Immature natural killer cell (primary cell): ENCODE data around the gene FAM107A. TPM values are rescaled to one million over a fixed set of nuclear protein-coding genes. Genes with fewer than 3 reads are reported as not detected.

ENCODE experiments used
- DNase-seq, 3 donors: peaks; one replicate each; pipeline ENCODE4 v3.0.0; 2022; ENCODE audit warnings: mixed read lengths in 1 of 3
- H3K27ac Mint-ChIP-seq, 6 donors: one replicate each; pipeline ENCODE4 v1.8.0; 2020; ENCODE audit warnings: mixed read lengths in 6 of 6, mild to moderate bottlenecking in 5 of 6, inconsistent platforms in 4 of 6, moderate library complexity in 3 of 6
- H3K27me3 Mint-ChIP-seq, 3 donors: one replicate each; pipeline ENCODE4 v1.8.0; 2020 to 2021; ENCODE audit warnings: low read depth in 3 of 3, mild to moderate bottlenecking in 3 of 3, mixed read lengths in 3 of 3, moderate library complexity in 3 of 3, inconsistent platforms in 1 of 3
- H3K36me3 Mint-ChIP-seq, 3 donors: one replicate each; pipeline ENCODE4 v1.8.0; 2020; ENCODE audit warnings: mixed read lengths in 3 of 3, inconsistent platforms in 2 of 3, mild to moderate bottlenecking in 2 of 3
- H3K4me1 Mint-ChIP-seq, 2 donors: one replicate each; pipeline ENCODE4 v1.8.0; 2020; ENCODE audit warnings: inconsistent platforms in 2 of 2, mild to moderate bottlenecking in 2 of 2, mixed read lengths in 2 of 2, moderate library complexity in 1 of 2
- H3K4me3 Mint-ChIP-seq, 5 donors: one replicate each; pipeline ENCODE4 v1.8.0; 2020; ENCODE audit warnings: mild to moderate bottlenecking in 5 of 5, mixed read lengths in 5 of 5, inconsistent platforms in 3 of 5, moderate library complexity in 3 of 5
- H3K9me3 Mint-ChIP-seq, 6 donors: one replicate each; pipeline ENCODE4 v1.8.0; 2020; ENCODE audit warnings: mild to moderate bottlenecking in 6 of 6, mixed read lengths in 6 of 6, inconsistent platforms in 4 of 6, moderate library complexity in 3 of 6
- polyA plus RNA-seq, 3 donors: library from polyadenylated mRNA; unstranded; fragments of 300-500 nt; fragmentation: Illumina TruSeq; gene quantifications; one replicate each; pipeline ENCODE4 v1.2.3, GENCODE V29; 2021

Gene FAM107A
- polyA plus RNA-seq, 3 donors from 2014 or later, result not detected

GRCh38 chr3:58585005-58585786 is 8.0 kb upstream of the FAM107A start:
- Mint-ChIP-seq H3K4me1 (peaks cover 15 to 24% of the 10 kb centered on the region in 2 donors), H3K9me3 (peaks cover 0 to 9% (median 1%) of the 10 kb centered on the region in 6 donors), H3K27ac (peak overlapping the region in 2 of 6 donors; percentile 32 to 67), H3K36me3 (peaks cover 0 to 7% (median 4%) of the 10 kb centered on the region in 3 donors), H3K27me3 (peaks cover 8 to 37% (median 18%) of the 10 kb centered on the region in 3 donors), H3K4me3 (peak overlapping the region; percentile 86 to 95 (median 90))
- peak in 2 of 3 donors; percentile 15 to 24 for DNase-seq

- H3K27ac Mint-ChIP-seq, result peak overlapping the region in 1 of 6 donors; percentile 67
- no peak for DNase-seq
- peaks cover 7 to 33% (median 17%) of the 10 kb centered on the region in 3 donors for H3K27me3 Mint-ChIP-seq
- peak overlapping the region; percentile 86 to 95 (median 90) for H3K4me3 Mint-ChIP-seq
- H3K4me1 Mint-ChIP-seq, result peaks cover 15 to 24% of the 10 kb centered on the region in 2 donors
- H3K9me3 Mint-ChIP-seq, result peaks cover 0 to 9% (median 1%) of the 10 kb centered on the region in 6 donors
- H3K36me3 Mint-ChIP-seq, result peaks cover 0 to 7% (median 4%) of the 10 kb centered on the region in 3 donors
These were observed 7.5 kb upstream of the FAM107A start for GRCh38 chr3:58584690-58585004.

- peaks cover 15 to 24% of the 10 kb centered on the region in 2 donors for H3K4me1 Mint-ChIP-seq
- peaks cover 0 to 6% (median 4%) of the 10 kb centered on the region in 3 donors for H3K36me3 Mint-ChIP-seq
- H3K27me3 Mint-ChIP-seq, result peaks cover 9 to 16% (median 12%) of the 10 kb centered on the region in 3 donors
- no peak overlapping the region for H3K27ac Mint-ChIP-seq
- no peak overlapping the region for H3K4me3 Mint-ChIP-seq
- peaks cover 0 to 6% (median 1%) of the 10 kb centered on the region in 6 donors for H3K9me3 Mint-ChIP-seq
- no peak for DNase-seq
These were observed 4.3 kb upstream of the FAM107A start for GRCh38 chr3:58581328-58582091.

GRCh38 chr3:58580826-58581327 is 3.7 kb upstream of the FAM107A start:
- H3K36me3 Mint-ChIP-seq, result no peaks in the 10 kb centered on the region
- no peak for DNase-seq
- H3K4me1 Mint-ChIP-seq, result peaks cover 10 to 17% of the 10 kb centered on the region in 2 donors
- peaks cover 5 to 11% (median 6%) of the 10 kb centered on the region in 3 donors for H3K27me3 Mint-ChIP-seq
- no peak overlapping the region for H3K4me3 Mint-ChIP-seq
- H3K9me3 Mint-ChIP-seq, result peaks cover 0 to 3% (median under 1%) of the 10 kb centered on the region in 6 donors
- H3K27ac Mint-ChIP-seq, result no peak overlapping the region

GRCh38 chr3:58578873-58579272 is 1.7 kb upstream of the FAM107A start:
- no peak for DNase-seq
- H3K9me3 Mint-ChIP-seq, result no peaks in the 10 kb centered on the region
- H3K27ac Mint-ChIP-seq, result no peak overlapping the region
- no peaks in the 10 kb centered on the region for H3K4me1 Mint-ChIP-seq
- no peaks in the 10 kb centered on the region for H3K36me3 Mint-ChIP-seq
- H3K27me3 Mint-ChIP-seq, result peaks cover 0 to 3% (median 3%) of the 10 kb centered on the region in 3 donors
- H3K4me3 Mint-ChIP-seq, result no peak overlapping the region

GRCh38 chr3:58576716-58577115 is 475 bp downstream of the FAM107A start:
- no peak overlapping the region for H3K27ac Mint-ChIP-seq
- DNase-seq, result no peak
- H3K9me3 Mint-ChIP-seq, result no peaks in the 10 kb centered on the region
- H3K36me3 Mint-ChIP-seq, result no peaks in the 10 kb centered on the region
- no peak overlapping the region for H3K4me3 Mint-ChIP-seq
- no peaks in the 10 kb centered on the region for H3K4me1 Mint-ChIP-seq
- H3K27me3 Mint-ChIP-seq, result peaks cover 0 to 6% (median 3%) of the 10 kb centered on the region in 3 donors

GRCh38 chr3:58575971-58576652 is 1.1 kb downstream of the FAM107A start:
- H3K4me1 Mint-ChIP-seq, result no peaks in the 10 kb centered on the region
- H3K27ac Mint-ChIP-seq, result no peak overlapping the region
- no peak overlapping the region for H3K4me3 Mint-ChIP-seq
- peaks cover 0 to 6% (median 3%) of the 10 kb centered on the region in 3 donors for H3K27me3 Mint-ChIP-seq
- no peaks in the 10 kb centered on the region for H3K36me3 Mint-ChIP-seq
- no peaks in the 10 kb centered on the region for H3K9me3 Mint-ChIP-seq
- no peak for DNase-seq

- no peak overlapping the region for H3K4me3 Mint-ChIP-seq
These were observed 2.5 kb downstream of the FAM107A start for GRCh38 chr3:58574682-58575081.

GRCh38 chr3:58574106-58574505 is 3.1 kb downstream of the FAM107A start:
- H3K4me1 Mint-ChIP-seq, result peaks cover 0 to under 1% of the 10 kb centered on the region in 2 donors
- no peaks in the 10 kb centered on the region for H3K9me3 Mint-ChIP-seq
- H3K27ac Mint-ChIP-seq, result no peak overlapping the region
- H3K36me3 Mint-ChIP-seq, result no peaks in the 10 kb centered on the region
- no peak overlapping the region for H3K4me3 Mint-ChIP-seq
- no peak for DNase-seq
- peaks cover 0 to 6% (median 2%) of the 10 kb centered on the region in 3 donors for H3K27me3 Mint-ChIP-seq

More at GRCh38 chr3:58574682-58575081, 2.5 kb downstream of the FAM107A start:
- Mint-ChIP-seq H3K36me3 (no peaks in the 10 kb centered on the region), H3K27ac (no peak overlapping the region), H3K4me1 (no peaks in the 10 kb centered on the region), H3K9me3 (no peaks in the 10 kb centered on the region), H3K27me3 (peaks cover 0 to 6% (median 2%) of the 10 kb centered on the region in 3 donors)
- no peak for DNase-seq

- Mint-ChIP-seq H3K36me3 (no peaks in the 10 kb centered on the region), H3K4me1 (peaks cover 3 to 5% of the 10 kb centered on the region in 2 donors), H3K27ac (no peak overlapping the region), H3K27me3 (peaks cover 0 to 4% (median 2%) of the 10 kb centered on the region in 3 donors), H3K9me3 (no peaks in the 10 kb centered on the region), H3K4me3 (no peak overlapping the region)
- DNase-seq, result no peak
These were observed 3.6 kb downstream of the FAM107A start for GRCh38 chr3:58573640-58574039.

- no peak for DNase-seq
- H3K27ac Mint-ChIP-seq, result no peak overlapping the region
- H3K4me1 Mint-ChIP-seq, result peaks cover 4 to 9% of the 10 kb centered on the region in 2 donors
- no peaks in the 10 kb centered on the region for H3K36me3 Mint-ChIP-seq
- H3K4me3 Mint-ChIP-seq, result no peak overlapping the region
- H3K27me3 Mint-ChIP-seq, result peaks cover 0 to 4% (median 2%) of the 10 kb centered on the region in 3 donors
- H3K9me3 Mint-ChIP-seq, result no peaks in the 10 kb centered on the region
These were observed 4.5 kb downstream of the FAM107A start for GRCh38 chr3:58572634-58573230.

- Mint-ChIP-seq H3K4me3 (no peak overlapping the region), H3K4me1 (peaks cover 4 to 9% of the 10 kb centered on the region in 2 donors), H3K9me3 (no peaks in the 10 kb centered on the region), H3K27me3 (peaks cover 0 to 4% (median 0%) of the 10 kb centered on the region in 3 donors), H3K27ac (no peak overlapping the region), H3K36me3 (no peaks in the 10 kb centered on the region)
- no peak for DNase-seq
These were observed 5.1 kb downstream of the FAM107A start for GRCh38 chr3:58572013-58572633.

- Mint-ChIP-seq H3K4me3 (no peak overlapping the region), H3K4me1 (peaks cover 4 to 9% of the 10 kb centered on the region in 2 donors)
These were observed 6.3 kb downstream of the FAM107A start for GRCh38 chr3:58570851-58571250.

More at GRCh38 chr3:58570851-58571250, 6.3 kb downstream of the FAM107A start:
- no peak for DNase-seq
- H3K27ac Mint-ChIP-seq, result no peak overlapping the region
- H3K27me3 Mint-ChIP-seq, result peaks cover 0 to 4% (median 0%) of the 10 kb centered on the region in 3 donors
- no peaks in the 10 kb centered on the region for H3K9me3 Mint-ChIP-seq
- no peaks in the 10 kb centered on the region for H3K36me3 Mint-ChIP-seq
